T-cell (primary cell): ENCODE results near the gene POFUT2. TPM values are rescaled to one million over a fixed set of nuclear protein-coding genes. Genes with fewer than 3 reads are reported as not detected.

Experiments used
- ATAC-seq, 4 experiments: fragments of 200-7000 bp in 3 of 4; fragments of 150-1000 bp in 1 of 4; cut with Tn5 transposase; replicated peaks in 1 of 4; 1 replicate in 3 of 4; 2 replicates in 1 of 4; pipeline ENCODE4 v1.10.0; 2021; ENCODE audit warnings: moderate library complexity in 3 of 4, mild to moderate bottlenecking in 2 of 4, moderate number of reproducible peaks in 1 of 4
- CTCF ChIA-PET, 2 donors: fragments of 300-600 bp; sonication (Branson Sonifier 250); formaldehyde crosslinking; loops; one replicate each; lab custom pipeline; 2022; ENCODE audit warnings: antibody characterized with exemption in 2 of 2; lab: Charles Lee
- POLR2A ChIA-PET, 2 donors: fragments of 300-600 bp; sonication (Branson Sonifier 250); formaldehyde crosslinking; loops; one replicate each; lab custom pipeline; 2022; ENCODE audit warnings: antibody characterized with exemption in 2 of 2; lab: Charles Lee
- DNase-seq, 35 experiments: peaks; one replicate each; pipeline versions ENCODE4 v3.0.0 to v3.0.0-alpha.2; 2013 to 2023
- H3K27ac ChIP-seq: one replicate; pipeline ENCODE4 v1.5.1; 2013; ENCODE audit warnings: low read length
- H3K27me3 ChIP-seq, 2 experiments: replicated peaks in 1 of 2; 1 replicate in 1 of 2; 2 replicates in 1 of 2; pipeline versions ENCODE4 v1.6.1 to v1.7.0; 2013; ENCODE audit warnings: low read length in 1 of 2, mixed read lengths in 1 of 2; ENCODE audit not compliant: control insufficient read depth in 2 of 2, insufficient read depth in 2 of 2; ENCODE audit errors: extremely low read depth in 1 of 2
- H3K36me3 ChIP-seq, 2 donors: 1 replicate in 1 of 2; 2 replicates in 1 of 2; pipeline versions ENCODE4 v1.6.1 to v1.7.0; 2013; ENCODE audit warnings: low read length in 1 of 2; ENCODE audit not compliant: control insufficient read depth in 2 of 2, insufficient read depth in 1 of 2; ENCODE audit errors: extremely low read depth in 1 of 2
- H3K4me1 ChIP-seq, 2 experiments: 1 replicate in 1 of 2; 2 replicates in 1 of 2; pipeline versions ENCODE4 v1.6.1 to v1.7.0; 2013; ENCODE audit warnings: low read length in 2 of 2, mixed read lengths in 1 of 2; ENCODE audit not compliant: insufficient read depth in 2 of 2, control insufficient read depth in 1 of 2; ENCODE audit errors: extremely low read depth in 1 of 2
- H3K4me3 ChIP-seq, 2 donors: 1 replicate in 1 of 2; 2 replicates in 1 of 2; pipeline versions ENCODE4 v1.5.1 to v1.7.0; 2013; ENCODE audit warnings: mild to moderate bottlenecking in 2 of 2, low read length in 1 of 2, moderate library complexity in 1 of 2; ENCODE audit not compliant: control insufficient read depth in 1 of 2; ENCODE audit errors: extremely low read depth in 1 of 2
- H3K9me3 ChIP-seq: 2 replicates; pipeline ENCODE4 v1.7.0; 2013
- H3K27ac Mint-ChIP-seq, 2 donors: one replicate each; pipeline ENCODE4 v1.8.0; 2020 to 2021; ENCODE audit warnings: mild to moderate bottlenecking in 2 of 2, mixed read lengths in 2 of 2
- H3K27me3 Mint-ChIP-seq, 2 donors: one replicate each; pipeline ENCODE4 v1.8.0; 2021 to 2022; ENCODE audit warnings: mixed read lengths in 2 of 2
- H3K36me3 Mint-ChIP-seq: one replicate; pipeline ENCODE4 v1.8.0; 2021; ENCODE audit warnings: mixed read lengths
- H3K4me1 Mint-ChIP-seq, 3 donors: one replicate each; pipeline ENCODE4 v1.8.0; 2020 to 2022; ENCODE audit warnings: mixed read lengths in 3 of 3, mild to moderate bottlenecking in 1 of 3
- H3K4me3 Mint-ChIP-seq, 3 donors: one replicate each; pipeline ENCODE4 v1.8.0; 2020 to 2022; ENCODE audit warnings: mild to moderate bottlenecking in 3 of 3, mixed read lengths in 3 of 3, moderate library complexity in 3 of 3
- H3K9me3 Mint-ChIP-seq, 3 donors: one replicate each; pipeline ENCODE4 v1.8.0; 2020 to 2022; ENCODE audit warnings: mixed read lengths in 3 of 3
- WGBS: methylation state at CpG from one replicate; pipeline ENCODE4 v1.1.5; 2013; ENCODE audit warnings: missing lambda C conversion rate; ENCODE audit not compliant: insufficient coverage; 5-methylcytosine and 5-hydroxymethylcytosine counted together
- total RNA-seq, 35 experiments: library from RNA in 6 of 35; stranded (reverse) in 6 of 35; fragments of 120-200 nt in 1 of 35; gene quantifications; one replicate each; pipeline versions ENCODE4 v1.2.1 to v1.2.4 and lab custom pipeline; 2013 to 2026

Gene POFUT2
- total RNA-seq, 5 donors from 2014 or later (not counting 1 experiment from before 2014, with no cell fraction given): 43.0 to 51.3 (median 44.6) TPM

DNA sequence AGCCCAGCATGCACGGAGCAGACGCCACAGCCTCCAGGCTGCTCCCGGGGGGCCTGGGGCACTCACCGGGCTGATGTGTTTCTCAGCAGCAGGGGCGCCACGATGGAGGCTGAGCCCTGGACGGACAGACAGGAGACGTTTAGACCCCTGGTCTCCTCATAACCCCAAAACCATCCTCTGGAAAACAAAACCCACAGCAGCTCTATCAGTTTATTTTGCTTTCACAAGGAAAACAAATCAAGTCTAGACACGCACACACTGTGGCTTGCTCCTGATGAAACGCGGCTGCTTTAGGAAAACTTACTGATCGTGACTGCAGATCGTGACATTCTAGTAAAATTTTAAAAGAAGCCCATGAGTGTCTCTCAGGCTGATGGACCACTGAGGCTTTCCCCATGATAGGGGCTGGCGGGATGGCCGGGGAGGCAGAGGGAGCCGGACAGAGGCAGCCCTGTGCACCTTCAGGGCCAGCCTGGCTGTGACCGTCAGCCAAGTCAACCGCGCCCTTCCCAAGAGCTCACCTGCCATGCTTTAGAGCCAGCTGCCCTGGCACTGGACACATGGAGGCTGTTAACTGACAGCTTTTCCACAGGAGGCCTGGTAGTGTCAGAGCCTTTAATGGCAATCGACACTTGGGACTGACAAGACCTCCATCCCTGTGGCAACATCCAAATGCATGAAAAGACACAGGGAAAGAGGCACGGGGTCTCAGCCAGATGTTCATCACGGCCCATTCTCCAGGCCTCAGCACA is 5.2 kb downstream of the POFUT2 start:
- Mint-ChIP-seq H3K36me3 (peaks cover 42% of the 10 kb centered on the region), H3K27me3 (no peaks in the 10 kb centered on the region), H3K4me3 (no peak overlapping the region), H3K9me3 (no peaks in the 10 kb centered on the region), H3K27ac (no peak overlapping the region), H3K4me1 (peaks cover 15 to 25% (median 15%) of the 10 kb centered on the region in 3 donors)
- peaks cover 24 to 73% of the 10 kb centered on the region in 2 donors for H3K36me3 ChIP-seq
- H3K9me3 ChIP-seq: no peaks in the 10 kb centered on the region
- POLR2A ChIA-PET: no interaction called here
- peak in 1 of 35 experiments; percentile 7 for DNase-seq
- no peaks in the 10 kb centered on the region for H3K27me3 ChIP-seq
- over 99% methylated on average over 20 of the region's 22 CpGs for WGBS
- H3K4me1 ChIP-seq: peaks cover 2 to 6% of the 10 kb centered on the region in 2 experiments
- ATAC-seq: no peak
- CTCF ChIA-PET: no interaction called here
- H3K4me3 ChIP-seq: no peak overlapping the region
- no peak overlapping the region for H3K27ac ChIP-seq

DNA sequence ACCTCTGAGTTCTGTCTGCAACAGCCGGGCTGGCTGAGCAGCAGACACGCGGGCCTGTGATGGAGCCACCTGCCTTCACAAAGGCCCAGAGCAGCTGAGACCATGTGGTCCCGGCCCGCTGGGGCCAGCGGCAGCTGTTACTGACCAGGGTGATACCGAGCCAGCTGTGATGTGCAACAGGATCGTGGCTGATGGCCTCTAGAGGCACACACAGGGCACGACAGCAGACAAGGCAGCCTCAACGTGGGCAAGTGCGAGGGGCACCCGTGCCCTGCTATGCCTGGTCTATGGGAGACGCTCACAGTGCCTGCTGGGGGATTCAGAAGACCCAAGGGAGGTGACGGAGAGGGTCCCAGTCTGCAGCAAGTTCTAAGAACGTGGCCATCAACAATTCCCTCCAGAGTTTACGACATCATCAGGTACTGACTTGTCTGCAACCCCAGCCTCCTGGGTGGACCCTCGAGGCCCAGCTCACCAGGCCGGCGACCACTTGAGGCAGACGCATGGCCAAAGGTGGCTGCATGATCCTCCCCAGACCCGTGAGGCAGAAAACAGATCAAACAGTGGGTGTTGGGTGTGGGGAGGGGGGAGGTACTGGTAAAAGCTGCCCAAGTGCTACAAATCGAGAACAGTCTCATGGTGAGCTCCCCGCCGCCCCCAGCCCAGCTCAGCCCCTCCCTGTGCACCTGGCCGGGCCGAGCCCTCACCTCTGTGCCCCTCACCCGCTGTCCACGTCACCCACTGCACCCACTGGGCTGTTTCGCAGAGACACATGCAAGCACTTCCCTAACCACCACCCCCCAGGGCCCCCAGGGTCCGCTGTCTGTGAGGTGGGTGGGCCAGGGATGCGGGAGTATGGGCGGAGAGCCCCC is 6.0 kb downstream of the POFUT2 start:
- WGBS: 97% methylated on average over 27 of the region's 32 CpGs
- H3K27me3 ChIP-seq: no peaks in the 10 kb centered on the region
- Mint-ChIP-seq H3K27me3 (no peaks in the 10 kb centered on the region), H3K27ac (no peak overlapping the region), H3K4me1 (peaks cover 15 to 24% (median 15%) of the 10 kb centered on the region in 3 donors), H3K4me3 (no peak overlapping the region), H3K9me3 (no peaks in the 10 kb centered on the region), H3K36me3 (peaks cover 42% of the 10 kb centered on the region)
- ChIA-PET POLR2A (interaction anchor here in 1 of 2 donors (0.6 kb wide), 1 partner anchor 332 kb away, joined by 5 read pairs; no protein-coding TSS in a partner anchor), CTCF (no interaction called here)
- DNase-seq (no peak), ATAC-seq (no peak)
- no peaks in the 10 kb centered on the region for H3K9me3 ChIP-seq
- peaks cover 24 to 81% of the 10 kb centered on the region in 2 donors for H3K36me3 ChIP-seq
- no peak overlapping the region for H3K4me3 ChIP-seq
- H3K4me1 ChIP-seq: peaks cover 0 to 3% of the 10 kb centered on the region in 2 experiments
- H3K27ac ChIP-seq: no peak overlapping the region

DNA sequence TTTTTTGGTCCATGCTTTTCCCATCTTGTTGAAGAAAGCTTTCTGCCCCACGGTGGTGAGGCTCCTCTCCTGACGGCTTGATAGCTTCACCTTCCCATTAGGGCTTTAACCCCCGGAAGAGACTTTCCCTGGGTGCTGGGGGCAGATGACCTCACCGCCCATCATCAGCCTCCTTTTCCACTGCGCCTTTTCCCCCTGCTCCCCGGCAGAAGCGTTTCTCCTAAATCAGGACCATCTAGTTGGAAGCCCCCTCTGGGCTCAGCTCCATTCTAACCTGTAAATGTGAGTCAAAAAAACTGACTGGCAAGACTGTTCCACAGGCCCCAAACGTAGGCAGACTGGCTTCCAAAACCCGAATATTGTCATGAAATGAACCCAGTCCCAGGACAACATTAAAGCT is 6.7 kb downstream of the POFUT2 start:
- no peak for ATAC-seq
- Histone ChIP-seq H3K27me3 (no peaks in the 10 kb centered on the region), H3K9me3 (no peaks in the 10 kb centered on the region), H3K36me3 (peaks cover 24 to 82% of the 10 kb centered on the region in 2 donors), H3K4me1 (no peaks in the 10 kb centered on the region), H3K4me3 (no peak overlapping the region), H3K27ac (no peak overlapping the region)
- ChIA-PET POLR2A (interaction anchor here in 1 of 2 donors (0.6 kb wide), 1 partner anchor 331 kb away, joined by 5 read pairs; no protein-coding TSS in a partner anchor), CTCF (no interaction called here)
- H3K27me3 Mint-ChIP-seq: no peaks in the 10 kb centered on the region
- DNase-seq: no peak
- 98% methylated on average over 6 of the region's 9 CpGs for WGBS
- no peak overlapping the region for H3K27ac Mint-ChIP-seq
- no peak overlapping the region for H3K4me3 Mint-ChIP-seq
- no peaks in the 10 kb centered on the region for H3K9me3 Mint-ChIP-seq
- peaks cover 42% of the 10 kb centered on the region for H3K36me3 Mint-ChIP-seq
- peaks cover 10 to 20% (median 10%) of the 10 kb centered on the region in 3 donors for H3K4me1 Mint-ChIP-seq

DNA sequence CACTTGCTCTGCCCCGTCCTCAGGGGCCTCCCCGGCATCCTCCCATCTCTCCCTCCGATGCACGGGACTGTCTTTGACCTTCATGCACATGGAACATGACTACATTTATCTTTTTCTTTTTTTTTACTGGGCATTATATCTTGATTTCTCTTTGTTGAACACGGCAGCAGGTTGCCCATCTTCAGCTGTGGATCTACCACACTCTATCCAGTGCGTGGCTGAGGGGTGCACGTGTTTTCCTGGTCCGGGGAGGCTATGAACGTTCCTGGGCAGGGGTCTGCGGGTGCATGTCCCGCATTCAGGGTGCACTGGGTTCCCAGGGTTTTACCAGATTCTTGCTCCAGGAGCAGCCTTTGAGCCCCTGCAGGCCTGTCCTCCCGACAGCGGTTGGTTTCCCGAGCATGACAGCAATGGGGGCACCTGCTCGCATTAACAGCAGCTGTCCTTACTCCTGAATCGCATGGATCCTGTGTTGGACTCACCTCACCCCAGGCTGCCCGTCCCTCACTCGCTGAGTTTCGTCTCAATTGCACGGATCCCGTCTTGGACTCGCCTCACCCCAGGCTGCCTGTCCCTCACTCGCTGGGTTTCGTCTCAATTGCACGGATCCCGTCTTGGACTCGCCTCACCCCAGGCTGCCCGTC is 7.4 kb downstream of the POFUT2 start:
- Mint-ChIP-seq H3K27me3 (no peaks in the 10 kb centered on the region), H3K36me3 (peaks cover 37% of the 10 kb centered on the region), H3K4me1 (peaks cover 6 to 15% (median 6%) of the 10 kb centered on the region in 3 donors), H3K27ac (no peak overlapping the region), H3K4me3 (no peak overlapping the region), H3K9me3 (no peaks in the 10 kb centered on the region)
- ATAC-seq (no peak), DNase-seq (peak in 1 of 35 experiments; percentile 11)
- Histone ChIP-seq H3K9me3 (no peaks in the 10 kb centered on the region), H3K4me1 (no peaks in the 10 kb centered on the region), H3K27me3 (no peaks in the 10 kb centered on the region), H3K27ac (no peak overlapping the region), H3K36me3 (peaks cover 24 to 78% of the 10 kb centered on the region in 2 donors), H3K4me3 (no peak overlapping the region)
- ChIA-PET CTCF (no interaction called here), POLR2A (no interaction called here)
- 96% methylated on average over 28 of the region's 28 CpGs for WGBS

DNA sequence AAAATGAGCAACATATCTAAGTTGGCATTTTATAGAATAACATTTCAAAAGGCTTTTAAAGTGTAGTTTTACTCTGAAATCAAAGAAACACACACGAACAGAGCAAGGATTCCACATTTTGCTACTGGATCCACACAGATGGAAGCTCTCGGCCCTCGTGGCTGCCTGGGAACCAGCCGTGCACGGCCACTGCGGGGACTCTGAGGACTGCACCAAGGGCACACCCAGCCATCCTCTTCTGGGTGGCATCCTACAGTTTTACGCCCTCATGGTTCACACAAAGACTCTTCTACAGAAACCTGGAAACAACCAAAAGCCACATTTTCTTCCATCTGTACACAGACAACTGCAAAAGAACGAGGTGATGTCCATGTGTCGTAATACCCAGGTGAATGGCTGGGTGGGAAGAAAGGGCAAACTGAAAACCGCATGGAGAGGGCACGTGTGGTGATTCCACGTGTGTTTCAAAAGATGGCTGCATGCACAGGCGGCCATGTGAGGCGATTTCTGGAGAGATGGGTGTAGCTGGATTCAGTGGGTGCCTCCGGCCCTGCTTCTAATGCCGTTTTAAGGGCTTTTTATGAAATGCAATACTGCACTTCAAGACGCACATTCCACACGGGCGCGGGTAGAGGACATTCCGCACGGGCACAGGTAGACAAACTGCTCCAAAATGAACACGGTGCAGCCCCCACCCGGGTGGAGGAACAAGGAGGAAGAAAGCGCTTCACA is 8.1 kb downstream of the POFUT2 start:
- Mint-ChIP-seq H3K27ac (no peak overlapping the region), H3K36me3 (peaks cover 30% of the 10 kb centered on the region), H3K4me1 (peaks cover under 1 to 9% (median 3%) of the 10 kb centered on the region in 3 donors), H3K27me3 (no peaks in the 10 kb centered on the region), H3K4me3 (no peak overlapping the region), H3K9me3 (no peaks in the 10 kb centered on the region)
- H3K4me1 ChIP-seq: no peaks in the 10 kb centered on the region
- CTCF ChIA-PET: no interaction called here
- no peaks in the 10 kb centered on the region for H3K9me3 ChIP-seq
- H3K4me3 ChIP-seq: no peak overlapping the region
- peaks cover 24 to 74% of the 10 kb centered on the region in 2 donors for H3K36me3 ChIP-seq
- no peaks in the 10 kb centered on the region for H3K27me3 ChIP-seq
- H3K27ac ChIP-seq: no peak overlapping the region
- DNase-seq: peak in 1 of 35 experiments; percentile 7
- ATAC-seq: no peak
- WGBS: 96% methylated on average over 23 of the region's 25 CpGs
- POLR2A ChIA-PET: no interaction called here
